ENCODE data around the gene DPY30. TPM values are rescaled to one million over a fixed set of nuclear protein-coding genes. Genes with fewer than 3 reads are reported as not detected.
A peak's percentile ranks its signal among the peaks of the same experiment; 100 is the strongest.
"Not testable (repeated sequence)": the region's sequence is repeated elsewhere in the genome, so short reads cannot be mapped to it uniquely, and the experiment has no call there.

Gene DPY30
- 56.4 and 56.8 TPM in 2 replicates for total RNA-seq (2012; rRNA removed)

- Histone ChIP-seq H3K36me3 (ENCODE audit: insufficient read depth, low read length) (no peaks in the 10 kb centered on the region), H3K9me3 (replicated peaks; ENCODE audit: low read length) (no peaks in the 10 kb centered on the region), H3K4me1 (ENCODE audit: control insufficient read depth, insufficient read depth, low read length) (peaks cover 2% of the 10 kb centered on the region), H3K4me3 (ENCODE audit: low read length) (peak within 1 kb of the TSS; percentile 79), H3K9ac (ENCODE audit: low read depth, low read length) (peak within 1 kb of the TSS; percentile 86), H3K27me3 (ENCODE audit: control insufficient read depth, insufficient read depth, low read length) (no peaks in the 10 kb centered on the region), H3K4me2 (ENCODE audit: low read length) (peak within 1 kb of the TSS; percentile 90)
Measured at GRCh38 chr2:32039447-32040219, at the start of gene DPY30. Gene DPY30 (minus strand): TSS chr2:32039805. CDS start chr2:32039456, 349 bp downstream.

GRCh38 chr2:32074134-32074506, 34.5 kb upstream of the DPY30 start:
- Histone ChIP-seq H3K9ac (ENCODE audit: low read depth, low read length) (no peak overlapping the region), H3K36me3 (ENCODE audit: insufficient read depth, low read length) (no peaks in the 10 kb centered on the region), H3K4me1 (ENCODE audit: control insufficient read depth, insufficient read depth, low read length) (no peaks in the 10 kb centered on the region), H3K9me3 (replicated peaks; ENCODE audit: low read length) (no peaks in the 10 kb centered on the region), H3K27me3 (ENCODE audit: control insufficient read depth, insufficient read depth, low read length) (no peaks in the 10 kb centered on the region), H3K4me2 (ENCODE audit: low read length) (no peak overlapping the region), H3K4me3 (ENCODE audit: low read length) (no peak overlapping the region)

- Histone ChIP-seq H3K27me3 (ENCODE audit: control insufficient read depth, insufficient read depth, low read length) (no peaks in the 10 kb centered on the region), H3K4me3 (ENCODE audit: low read length) (no peak overlapping the region)
Measured at GRCh38 chr2:32067549-32067948, 27.9 kb upstream of the DPY30 start.

GRCh38 chr2:32064713-32065112, 25.1 kb upstream of the DPY30 start:
- Histone ChIP-seq H3K9ac (ENCODE audit: low read depth, low read length) (peak overlapping the region; percentile 82), H3K4me3 (ENCODE audit: low read length) (peak overlapping the region; percentile 87), H3K9me3 (replicated peaks; ENCODE audit: low read length) (no peaks in the 10 kb centered on the region), H3K4me1 (ENCODE audit: control insufficient read depth, insufficient read depth, low read length) (peaks cover 17% of the 10 kb centered on the region), H3K36me3 (ENCODE audit: insufficient read depth, low read length) (no peaks in the 10 kb centered on the region), H3K4me2 (ENCODE audit: low read length) (peak overlapping the region; percentile 83), H3K27me3 (ENCODE audit: control insufficient read depth, insufficient read depth, low read length) (no peaks in the 10 kb centered on the region)

More at GRCh38 chr2:32067549-32067948, 27.9 kb upstream of the DPY30 start:
- Histone ChIP-seq H3K4me2 (ENCODE audit: low read length) (no peak overlapping the region), H3K9ac (ENCODE audit: low read depth, low read length) (no peak overlapping the region), H3K4me1 (ENCODE audit: control insufficient read depth, insufficient read depth, low read length) (peaks cover 10% of the 10 kb centered on the region), H3K9me3 (replicated peaks; ENCODE audit: low read length) (no peaks in the 10 kb centered on the region), H3K36me3 (ENCODE audit: insufficient read depth, low read length) (no peaks in the 10 kb centered on the region)

GRCh38 chr2:32064021-32064601, 24.5 kb upstream of the DPY30 start:
- H3K4me1 ChIP-seq (ENCODE audit: control insufficient read depth, insufficient read depth, low read length) = peaks cover 17% of the 10 kb centered on the region
- H3K4me2 ChIP-seq (ENCODE audit: low read length) = peak overlapping the region; percentile 83
- H3K9me3 ChIP-seq (replicated peaks; ENCODE audit: low read length) = no peaks in the 10 kb centered on the region
- H3K36me3 ChIP-seq (ENCODE audit: insufficient read depth, low read length) = no peaks in the 10 kb centered on the region
- no peaks in the 10 kb centered on the region for H3K27me3 ChIP-seq (ENCODE audit: control insufficient read depth, insufficient read depth, low read length)
- H3K9ac ChIP-seq (ENCODE audit: low read depth, low read length) = peak overlapping the region; percentile 82
- H3K4me3 ChIP-seq (ENCODE audit: low read length) = peak overlapping the region; percentile 87

- Histone ChIP-seq H3K36me3 (ENCODE audit: insufficient read depth, low read length) (no peaks in the 10 kb centered on the region), H3K9ac (ENCODE audit: low read depth, low read length) (peak within 1 kb of the TSS; percentile 85), H3K4me3 (ENCODE audit: low read length) (peak within 1 kb of the TSS; percentile 87), H3K27me3 (ENCODE audit: control insufficient read depth, insufficient read depth, low read length) (no peaks in the 10 kb centered on the region), H3K4me1 (ENCODE audit: control insufficient read depth, insufficient read depth, low read length) (peaks cover 17% of the 10 kb centered on the region), H3K9me3 (replicated peaks; ENCODE audit: low read length) (no peaks in the 10 kb centered on the region), H3K4me2 (ENCODE audit: low read length) (peak within 1 kb of the TSS; percentile 83)
Measured at GRCh38 chr2:32063310-32064020, 23.9 kb upstream of the DPY30 start, which contains the start of gene SPAST. Gene SPAST (plus strand): TSS chr2:32063556. CDS start chr2:32063832, 276 bp downstream.

- H3K9ac ChIP-seq (ENCODE audit: low read depth, low read length) = peak overlapping the region; percentile 85
- H3K4me3 ChIP-seq (ENCODE audit: low read length) = peak overlapping the region; percentile 87
- H3K27me3 ChIP-seq (ENCODE audit: control insufficient read depth, insufficient read depth, low read length) = no peaks in the 10 kb centered on the region
- peak overlapping the region; percentile 83 for H3K4me2 ChIP-seq (ENCODE audit: low read length)
- no peaks in the 10 kb centered on the region for H3K9me3 ChIP-seq (replicated peaks; ENCODE audit: low read length)
- no peaks in the 10 kb centered on the region for H3K36me3 ChIP-seq (ENCODE audit: insufficient read depth, low read length)
- peaks cover 17% of the 10 kb centered on the region for H3K4me1 ChIP-seq (ENCODE audit: control insufficient read depth, insufficient read depth, low read length)
Measured at GRCh38 chr2:32061973-32062861, 22.6 kb upstream of the DPY30 start.

GRCh38 chr2:32061430-32061829, 21.8 kb upstream of the DPY30 start:
- no peak overlapping the region for H3K4me3 ChIP-seq (ENCODE audit: low read length)
- H3K9ac ChIP-seq (ENCODE audit: low read depth, low read length) = no peak overlapping the region
- no peaks in the 10 kb centered on the region for H3K9me3 ChIP-seq (replicated peaks; ENCODE audit: low read length)
- no peak overlapping the region for H3K4me2 ChIP-seq (ENCODE audit: low read length)
- no peaks in the 10 kb centered on the region for H3K27me3 ChIP-seq (ENCODE audit: control insufficient read depth, insufficient read depth, low read length)
- H3K4me1 ChIP-seq (ENCODE audit: control insufficient read depth, insufficient read depth, low read length) = peaks cover 17% of the 10 kb centered on the region
- no peaks in the 10 kb centered on the region for H3K36me3 ChIP-seq (ENCODE audit: insufficient read depth, low read length)

GRCh38 chr2:32060266-32060665, 20.7 kb upstream of the DPY30 start:
- H3K27me3 ChIP-seq (ENCODE audit: control insufficient read depth, insufficient read depth, low read length) = no peaks in the 10 kb centered on the region
- no peaks in the 10 kb centered on the region for H3K9me3 ChIP-seq (replicated peaks; ENCODE audit: low read length)
- H3K36me3 ChIP-seq (ENCODE audit: insufficient read depth, low read length) = no peaks in the 10 kb centered on the region
- no peak overlapping the region for H3K4me2 ChIP-seq (ENCODE audit: low read length)
- H3K4me1 ChIP-seq (ENCODE audit: control insufficient read depth, insufficient read depth, low read length) = peaks cover 17% of the 10 kb centered on the region
- H3K4me3 ChIP-seq (ENCODE audit: low read length) = no peak overlapping the region
- no peak overlapping the region for H3K9ac ChIP-seq (ENCODE audit: low read depth, low read length)

- Histone ChIP-seq H3K4me2 (ENCODE audit: low read length) (no peak overlapping the region), H3K9me3 (replicated peaks; ENCODE audit: low read length) (no peaks in the 10 kb centered on the region), H3K27me3 (ENCODE audit: control insufficient read depth, insufficient read depth, low read length) (no peaks in the 10 kb centered on the region), H3K36me3 (ENCODE audit: insufficient read depth, low read length) (no peaks in the 10 kb centered on the region), H3K4me3 (ENCODE audit: low read length) (no peak overlapping the region), H3K9ac (ENCODE audit: low read depth, low read length) (no peak overlapping the region), H3K4me1 (ENCODE audit: control insufficient read depth, insufficient read depth, low read length) (peaks cover 8% of the 10 kb centered on the region)
Measured at GRCh38 chr2:32058130-32058529, 18.5 kb upstream of the DPY30 start.

- H3K4me1 ChIP-seq (ENCODE audit: control insufficient read depth, insufficient read depth, low read length); H3K4me2 ChIP-seq (ENCODE audit: low read length); H3K36me3 ChIP-seq (ENCODE audit: insufficient read depth, low read length); H3K4me3 ChIP-seq (ENCODE audit: low read length); H3K9ac ChIP-seq (ENCODE audit: low read depth, low read length); H3K27me3 ChIP-seq (ENCODE audit: control insufficient read depth, insufficient read depth, low read length); H3K9me3 ChIP-seq (replicated peaks; ENCODE audit: low read length): not testable (repeated sequence)
Measured at GRCh38 chr2:32054583-32054982, 15.0 kb upstream of the DPY30 start.
